KBM-7 (cell line): ENCODE data around the gene EME2.

Source experiments
- DNase-seq: peaks from one replicate; pipeline ENCODE4 v3.0.0-alpha.2; 2015
- in situ Hi-C: fragments of 300-500 bp; cut with MboI; formaldehyde crosslinking; loops from 2 replicates; pipeline ENCODE4 v1.14.3; 2020; ENCODE audit warnings: low sequenced_read_pairs, low pct_unique_long_range_greater_than_20kb, mixed read lengths

EME2 gene

DNA sequence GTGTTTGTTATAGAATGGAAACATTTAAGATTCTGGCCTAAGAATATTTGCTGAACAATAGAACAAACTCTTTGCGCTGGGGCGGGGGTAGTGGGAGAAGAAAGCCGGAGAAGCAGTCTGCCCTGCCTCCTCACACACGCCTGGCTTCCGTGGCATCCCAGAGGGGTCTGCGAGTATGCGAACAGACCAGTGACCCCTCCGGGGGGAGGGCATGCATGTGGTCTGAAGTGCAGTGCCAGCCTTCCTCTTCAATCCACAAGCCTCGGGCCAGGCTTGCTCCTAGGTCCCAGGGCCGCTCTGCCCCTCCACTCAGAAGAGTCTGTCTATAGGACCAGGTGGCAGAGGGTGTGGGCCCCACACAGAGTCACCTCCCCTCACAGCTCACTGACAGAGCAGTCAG is 35.0 kb downstream of the EME2 start:
- DNase-seq: no peak

GRCh38 chr16:1808691-1809090 is 36.1 kb downstream of the EME2 start:
- in situ Hi-C loops: no loop called here
- DNase-seq: no peak

More for the DNA sequence above, 35.0 kb downstream of the EME2 start:
- in situ Hi-C loops: no loop called here

GRCh38 chr16:1809281-1809801 is 36.7 kb downstream of the EME2 start:
- in situ Hi-C loops: no loop called here

GRCh38 chr16:1810106-1810505 is 37.5 kb downstream of the EME2 start:
- in situ Hi-C loops: no loop called here
- no peak for DNase-seq

More at GRCh38 chr16:1809281-1809801, 36.7 kb downstream of the EME2 start:
- no peak for DNase-seq

DNA sequence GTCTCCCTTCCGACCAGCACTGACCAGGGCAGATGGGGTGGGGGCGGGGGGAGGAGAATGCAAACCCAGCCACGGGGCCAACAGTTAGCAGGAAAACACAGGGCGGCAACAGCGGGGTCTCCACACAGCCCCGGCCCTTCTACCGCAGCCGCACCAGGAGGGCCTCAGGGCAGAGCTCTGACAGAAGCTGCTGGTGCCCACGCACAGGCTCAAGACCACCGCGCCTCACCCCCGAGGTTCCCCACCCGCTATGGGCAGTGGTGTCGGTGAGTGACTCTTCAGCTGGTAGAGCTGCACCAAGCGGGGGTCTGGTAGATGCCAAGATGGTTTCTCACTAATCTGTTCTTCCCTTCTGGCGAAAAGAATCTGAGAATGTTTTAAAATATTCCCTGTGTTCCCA is 37.9 kb downstream of the EME2 start:
- no peak for DNase-seq
- in situ Hi-C loops: no loop called here

DNA sequence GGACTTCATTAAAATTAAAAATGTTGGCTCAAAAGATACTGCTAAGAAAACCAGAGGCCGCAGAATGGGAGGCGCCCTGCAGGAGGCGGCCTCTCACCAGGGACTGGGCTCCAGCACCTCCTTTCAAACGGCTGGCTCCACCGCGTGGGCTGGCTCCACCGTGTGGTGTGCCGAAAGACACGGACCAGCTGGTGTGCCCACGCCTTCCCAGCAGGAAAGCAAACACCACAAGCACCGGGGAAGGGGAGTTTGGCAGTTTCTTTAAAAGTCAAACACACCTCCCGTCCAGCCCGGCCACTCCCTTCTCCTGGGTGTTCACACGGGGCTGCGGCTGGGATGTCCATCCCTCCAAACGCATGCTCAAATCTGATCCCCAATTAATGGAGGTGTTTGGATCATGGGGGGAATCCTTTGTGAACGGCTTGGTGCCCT is 40.1 kb downstream of the EME2 start:
- peak; percentile 72 for DNase-seq
- in situ Hi-C loops: no loop called here

- in situ Hi-C loops: no loop called here
- DNase-seq: no peak
Observed at GRCh38 chr16:1815461-1815860, 42.9 kb downstream of the EME2 start.

DNA sequence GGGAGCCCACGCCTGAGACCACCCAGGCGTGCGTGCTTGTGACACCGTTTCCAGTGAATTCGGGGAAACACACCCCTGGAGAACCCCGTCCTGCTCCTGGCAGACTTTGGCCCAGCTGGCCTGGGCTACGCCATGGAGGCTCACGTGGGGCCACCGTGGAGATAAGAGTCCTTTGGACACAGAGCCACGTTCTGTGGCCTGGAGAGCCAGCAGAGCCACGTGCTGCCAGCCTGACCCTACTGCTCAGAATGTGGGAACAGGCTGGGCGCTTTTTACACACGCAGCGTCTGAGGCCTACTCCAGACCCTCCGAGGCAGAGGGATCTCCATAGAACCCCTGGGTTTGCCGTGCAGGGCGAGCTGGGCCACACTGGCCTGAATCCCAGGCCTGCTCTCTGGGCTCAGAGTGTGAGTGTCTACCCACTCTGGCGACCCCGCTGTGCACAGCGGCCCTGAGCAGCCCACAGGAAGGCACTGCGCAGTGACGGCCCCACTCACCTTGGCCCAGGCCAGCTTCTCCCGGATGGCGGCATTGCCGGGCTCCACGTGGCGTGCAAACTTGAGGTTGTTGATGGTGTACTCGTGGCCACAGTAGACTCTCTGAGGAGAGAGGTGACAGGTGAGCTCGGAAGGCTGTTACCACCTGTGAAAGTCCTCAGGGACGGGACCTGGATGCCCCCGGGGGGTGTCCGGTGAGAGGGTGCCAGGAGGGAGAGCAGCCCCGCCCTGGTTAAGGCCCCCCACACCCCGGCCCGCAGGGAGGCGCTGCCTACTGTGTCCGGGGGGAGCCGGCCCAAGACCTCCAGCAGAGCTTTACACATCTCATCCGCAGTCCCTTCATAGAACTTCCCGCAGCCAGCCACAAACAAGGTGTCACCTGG is 44.0 kb downstream of the EME2 start:
- in situ Hi-C loops: no loop called here
- DNase-seq: no peak

DNA sequence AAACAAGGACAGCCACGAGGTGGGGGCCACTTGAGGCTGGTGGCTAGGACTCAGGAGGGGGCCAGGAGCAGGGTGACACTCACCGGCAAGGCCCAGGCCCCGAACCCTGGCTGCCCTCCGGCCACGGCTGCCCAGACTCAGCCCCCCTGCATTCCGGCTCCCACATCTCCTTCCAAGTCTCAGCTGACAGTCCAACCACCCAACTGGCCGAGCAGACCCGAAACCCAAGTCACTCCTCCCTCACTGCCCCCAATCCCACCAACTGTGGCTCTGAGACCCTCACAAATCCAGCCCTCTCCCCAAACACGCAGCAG is 44.6 kb downstream of the EME2 start:
- no peak for DNase-seq
- in situ Hi-C loops: no loop called here

DNA sequence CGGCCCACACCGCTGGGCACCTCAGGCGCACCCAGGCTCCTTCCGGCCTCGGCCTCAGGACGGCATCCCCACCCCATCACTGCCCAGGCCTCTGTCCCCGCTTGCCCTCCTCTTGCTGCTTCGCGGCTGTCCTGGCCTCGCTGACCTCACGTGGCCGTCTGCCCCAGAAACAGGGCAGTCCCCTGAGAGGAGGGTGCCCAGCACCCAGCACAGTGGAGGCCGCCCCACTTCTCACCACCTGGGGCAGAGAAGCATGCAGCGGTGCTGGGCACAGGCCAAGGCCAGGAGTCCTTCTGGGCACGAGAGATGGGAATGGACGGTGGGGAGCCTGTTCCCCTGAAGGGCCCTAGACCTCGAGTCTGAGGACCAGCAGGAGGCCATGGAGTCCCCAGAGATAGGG is 45.1 kb downstream of the EME2 start:
- DNase-seq: no peak
- in situ Hi-C loops: no loop called here

DNA sequence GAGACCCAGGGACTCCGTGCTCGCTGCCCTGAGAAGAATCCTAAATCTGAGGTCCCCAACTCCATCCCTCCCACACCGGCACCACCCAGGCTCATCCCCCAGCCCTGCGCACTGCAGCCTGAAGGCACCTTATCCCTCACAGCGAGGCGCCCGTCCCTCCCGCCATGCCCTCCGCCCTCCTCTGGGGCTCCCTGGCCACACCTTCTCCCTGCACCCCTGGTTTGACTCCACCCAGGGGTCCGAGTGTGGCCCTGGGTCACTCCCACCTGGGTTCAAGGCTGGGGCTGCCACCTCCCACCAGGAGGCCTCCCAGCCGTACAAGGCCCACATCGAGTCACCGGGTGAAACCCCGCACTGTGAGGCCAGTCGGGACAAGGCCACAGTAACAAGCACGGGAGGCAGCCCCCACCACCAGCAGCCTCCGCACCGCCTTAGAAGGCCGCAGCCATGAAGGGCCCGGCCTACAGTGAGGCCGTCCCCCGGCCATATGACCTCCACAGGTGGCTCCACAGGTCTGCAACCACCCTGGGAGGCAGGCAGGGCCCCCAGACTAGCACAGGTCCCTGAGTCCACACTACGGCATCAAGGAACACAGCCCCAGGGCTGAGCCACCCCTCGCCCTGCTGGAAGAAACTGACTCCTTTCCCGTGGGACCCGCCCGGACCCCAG is 45.7 kb downstream of the EME2 start:
- no peak for DNase-seq
- in situ Hi-C loops: no loop called here

- no peak for DNase-seq
- in situ Hi-C loops: no loop called here
Observed at GRCh38 chr16:1818873-1819525, 46.4 kb downstream of the EME2 start.

DNA sequence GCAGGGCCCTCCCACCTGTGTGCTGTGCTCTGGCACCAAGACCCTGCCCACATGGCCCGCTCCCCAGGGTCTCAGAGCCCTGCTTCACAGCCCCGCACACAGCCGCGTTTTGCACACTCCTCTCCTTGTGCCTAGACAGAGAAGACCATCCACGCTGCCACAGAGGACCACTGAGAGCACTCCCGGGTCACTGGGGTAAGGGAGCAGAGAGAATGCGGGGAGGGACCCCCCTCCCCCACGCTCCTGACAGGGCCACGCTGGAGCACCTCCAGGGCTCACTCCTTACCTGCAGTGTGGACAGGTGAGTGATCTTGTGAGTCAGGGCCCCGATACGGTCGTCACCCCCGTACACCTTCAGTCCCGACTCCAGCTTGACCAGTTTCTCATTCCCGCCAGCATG is 47.0 kb downstream of the EME2 start:
- in situ Hi-C loops: no loop called here
- no peak for DNase-seq

GRCh38 chr16:1820096-1820945 is 47.7 kb downstream of the EME2 start:
- no peak for DNase-seq
- in situ Hi-C loops: no loop called here

GRCh38 chr16:1820946-1821290 is 48.3 kb downstream of the EME2 start:
- no peak for DNase-seq
- in situ Hi-C loops: no loop called here

- in situ Hi-C loops: no loop called here
- DNase-seq: no peak
Observed at GRCh38 chr16:1821861-1822611, 49.4 kb downstream of the EME2 start.

DNA sequence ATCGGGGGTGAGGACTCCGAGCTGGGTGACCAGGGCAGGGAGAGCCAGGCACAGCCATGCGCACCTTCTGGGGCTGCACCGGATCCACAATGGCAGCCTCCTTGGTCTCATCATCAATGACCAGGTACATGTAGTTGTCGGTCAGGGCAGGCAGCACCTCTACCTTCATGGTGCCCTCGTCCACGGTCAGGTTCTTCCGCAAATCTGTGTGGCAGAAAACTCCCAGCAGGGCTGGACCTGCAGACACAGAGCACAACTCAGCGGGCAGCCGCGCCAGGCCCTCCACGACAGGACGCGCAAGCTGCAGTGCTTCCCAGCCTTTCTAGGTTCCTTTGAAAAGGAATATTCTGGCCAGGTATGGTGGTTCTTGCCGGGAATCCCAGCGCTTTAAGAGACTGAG is 50.2 kb downstream of the EME2 start:
- in situ Hi-C loops: no loop called here
- no peak for DNase-seq

DNA sequence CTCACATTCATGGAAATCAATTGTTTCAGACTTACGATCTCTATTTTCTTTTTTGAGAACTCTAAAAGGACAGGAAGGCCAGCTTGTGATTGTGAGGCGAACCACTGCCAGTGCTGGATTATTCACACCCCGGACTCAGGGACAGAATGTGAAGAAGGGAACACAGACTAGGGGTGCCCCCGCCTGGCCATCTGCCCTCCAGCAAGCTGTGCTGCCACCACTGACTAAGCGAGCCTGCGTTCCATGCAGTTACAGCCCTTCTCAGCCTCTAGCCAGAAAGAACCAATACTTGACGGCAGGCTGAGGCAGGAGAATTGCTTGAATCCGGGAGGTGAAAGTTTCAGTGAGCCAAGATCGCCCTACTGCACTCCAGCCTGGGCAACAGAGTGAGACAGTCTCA is 51.2 kb downstream of the EME2 start:
- in situ Hi-C loops: no loop called here
- DNase-seq: peak; percentile 53
